ENCODE measurements around the gene RNASEH1.

Gene RNASEH1, protein sequence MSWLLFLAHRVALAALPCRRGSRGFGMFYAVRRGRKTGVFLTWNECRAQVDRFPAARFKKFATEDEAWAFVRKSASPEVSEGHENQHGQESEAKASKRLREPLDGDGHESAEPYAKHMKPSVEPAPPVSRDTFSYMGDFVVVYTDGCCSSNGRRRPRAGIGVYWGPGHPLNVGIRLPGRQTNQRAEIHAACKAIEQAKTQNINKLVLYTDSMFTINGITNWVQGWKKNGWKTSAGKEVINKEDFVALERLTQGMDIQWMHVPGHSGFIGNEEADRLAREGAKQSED

DNA sequence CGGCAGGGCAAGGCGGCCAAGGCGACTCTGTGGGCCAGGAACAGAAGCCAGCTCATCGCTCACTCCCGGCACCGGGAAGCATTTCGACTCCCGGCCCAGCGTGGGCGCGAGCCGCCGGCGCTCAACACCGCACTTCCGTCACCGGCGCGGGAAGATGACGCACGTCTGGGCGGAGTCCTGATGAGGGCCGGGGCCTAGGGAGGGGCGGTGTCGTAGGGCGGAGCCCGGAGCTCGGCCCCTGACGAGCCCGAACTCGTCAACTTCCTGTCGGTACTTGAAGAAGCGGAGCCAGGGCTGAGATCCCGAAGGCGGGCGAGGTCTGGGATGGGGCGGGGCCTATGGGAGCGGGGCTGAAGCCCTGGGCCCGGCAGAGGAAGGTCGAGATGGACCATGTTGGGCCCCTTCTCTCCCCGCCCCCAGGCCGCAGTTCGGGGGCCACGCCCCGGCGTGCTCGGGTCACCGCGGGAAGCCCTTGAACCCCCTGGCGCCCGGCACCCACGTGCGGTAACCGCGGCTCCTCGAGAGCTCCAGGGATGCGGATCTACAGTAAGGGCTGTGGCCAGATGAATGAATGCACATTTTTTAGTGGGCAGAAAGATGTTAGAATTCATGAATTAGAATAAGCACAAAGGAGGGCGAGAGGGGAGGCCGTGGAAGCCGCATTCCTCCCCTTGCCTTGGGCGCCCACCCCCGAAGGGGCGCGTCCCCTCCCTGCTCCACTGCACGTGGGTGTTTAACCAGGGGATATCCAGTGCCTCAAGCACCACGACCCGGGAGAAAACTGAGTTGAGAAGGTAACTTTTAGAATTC is at the start of gene RNASEH1:
TSS of gene RNASEH1 (minus strand) at position 129 of the 810 bp plus-strand sequence. CDS start at position 56, 73 bp downstream.
- Histone ChIP-seq H3K9me3 (ENCODE audit: severe bottlenecking) (no peaks in the 10 kb centered on the region), H3K4me3 (ENCODE audit: severe bottlenecking) (peak within 1 kb of the TSS; percentile 72), H3K27ac (ENCODE audit: poor library complexity, severe bottlenecking) (peak within 1 kb of the TSS; percentile 63), H3K27me3 (ENCODE audit: insufficient read depth, poor library complexity, severe bottlenecking) (no peaks in the 10 kb centered on the region), H3K36me3 (ENCODE audit: low read depth) (peaks cover 50% of the 10 kb centered on the region), H3K4me1 (ENCODE audit: insufficient read depth, poor library complexity, severe bottlenecking) (peaks cover 7% of the 10 kb centered on the region)
- TF ChIP-seq, protein P1, sequence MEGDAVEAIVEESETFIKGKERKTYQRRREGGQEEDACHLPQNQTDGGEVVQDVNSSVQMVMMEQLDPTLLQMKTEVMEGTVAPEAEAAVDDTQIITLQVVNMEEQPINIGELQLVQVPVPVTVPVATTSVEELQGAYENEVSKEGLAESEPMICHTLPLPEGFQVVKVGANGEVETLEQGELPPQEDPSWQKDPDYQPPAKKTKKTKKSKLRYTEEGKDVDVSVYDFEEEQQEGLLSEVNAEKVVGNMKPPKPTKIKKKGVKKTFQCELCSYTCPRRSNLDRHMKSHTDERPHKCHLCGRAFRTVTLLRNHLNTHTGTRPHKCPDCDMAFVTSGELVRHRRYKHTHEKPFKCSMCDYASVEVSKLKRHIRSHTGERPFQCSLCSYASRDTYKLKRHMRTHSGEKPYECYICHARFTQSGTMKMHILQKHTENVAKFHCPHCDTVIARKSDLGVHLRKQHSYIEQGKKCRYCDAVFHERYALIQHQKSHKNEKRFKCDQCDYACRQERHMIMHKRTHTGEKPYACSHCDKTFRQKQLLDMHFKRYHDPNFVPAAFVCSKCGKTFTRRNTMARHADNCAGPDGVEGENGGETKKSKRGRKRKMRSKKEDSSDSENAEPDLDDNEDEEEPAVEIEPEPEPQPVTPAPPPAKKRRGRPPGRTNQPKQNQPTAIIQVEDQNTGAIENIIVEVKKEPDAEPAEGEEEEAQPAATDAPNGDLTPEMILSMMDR (IDR thresholded peaks at IDR 0.05; ENCODE audit: poor library complexity, severe bottlenecking), result no peak
- ATAC-seq (ENCODE audit: low read depth), result peak; percentile 97
- peak; percentile 98 for DNase-seq (ENCODE audit: low spot score)

- H3K4me1 ChIP-seq (ENCODE audit: insufficient read depth, poor library complexity, severe bottlenecking), result no peaks in the 10 kb centered on the region
- no peaks in the 10 kb centered on the region for H3K36me3 ChIP-seq (ENCODE audit: low read depth)
- no peak overlapping the region for H3K27ac ChIP-seq (ENCODE audit: poor library complexity, severe bottlenecking)
- DNase-seq (ENCODE audit: low spot score) (no peak), ATAC-seq (ENCODE audit: low read depth) (no peak)
- H3K27me3 ChIP-seq (ENCODE audit: insufficient read depth, poor library complexity, severe bottlenecking), result no peaks in the 10 kb centered on the region
- TF ChIP-seq, protein P1 (IDR thresholded peaks at IDR 0.05; ENCODE audit: poor library complexity, severe bottlenecking), result no peak
- no peaks in the 10 kb centered on the region for H3K9me3 ChIP-seq (ENCODE audit: severe bottlenecking)
- no peak overlapping the region for H3K4me3 ChIP-seq (ENCODE audit: severe bottlenecking)
Measured at GRCh38 chr2:3606370-3607201, 48.5 kb upstream of the RNASEH1 start.

GRCh38 chr2:3606028-3606369 is 47.9 kb upstream of the RNASEH1 start:
- Histone ChIP-seq H3K4me3 (ENCODE audit: severe bottlenecking) (no peak overlapping the region), H3K9me3 (ENCODE audit: severe bottlenecking) (no peaks in the 10 kb centered on the region), H3K4me1 (ENCODE audit: insufficient read depth, poor library complexity, severe bottlenecking) (no peaks in the 10 kb centered on the region), H3K27ac (ENCODE audit: poor library complexity, severe bottlenecking) (no peak overlapping the region), H3K27me3 (ENCODE audit: insufficient read depth, poor library complexity, severe bottlenecking) (no peaks in the 10 kb centered on the region), H3K36me3 (ENCODE audit: low read depth) (no peaks in the 10 kb centered on the region)
- no peak for DNase-seq (ENCODE audit: low spot score)
- ATAC-seq (ENCODE audit: low read depth), result no peak
- TF ChIP-seq, protein P1 (IDR thresholded peaks at IDR 0.05; ENCODE audit: poor library complexity, severe bottlenecking), result no peak

DNA sequence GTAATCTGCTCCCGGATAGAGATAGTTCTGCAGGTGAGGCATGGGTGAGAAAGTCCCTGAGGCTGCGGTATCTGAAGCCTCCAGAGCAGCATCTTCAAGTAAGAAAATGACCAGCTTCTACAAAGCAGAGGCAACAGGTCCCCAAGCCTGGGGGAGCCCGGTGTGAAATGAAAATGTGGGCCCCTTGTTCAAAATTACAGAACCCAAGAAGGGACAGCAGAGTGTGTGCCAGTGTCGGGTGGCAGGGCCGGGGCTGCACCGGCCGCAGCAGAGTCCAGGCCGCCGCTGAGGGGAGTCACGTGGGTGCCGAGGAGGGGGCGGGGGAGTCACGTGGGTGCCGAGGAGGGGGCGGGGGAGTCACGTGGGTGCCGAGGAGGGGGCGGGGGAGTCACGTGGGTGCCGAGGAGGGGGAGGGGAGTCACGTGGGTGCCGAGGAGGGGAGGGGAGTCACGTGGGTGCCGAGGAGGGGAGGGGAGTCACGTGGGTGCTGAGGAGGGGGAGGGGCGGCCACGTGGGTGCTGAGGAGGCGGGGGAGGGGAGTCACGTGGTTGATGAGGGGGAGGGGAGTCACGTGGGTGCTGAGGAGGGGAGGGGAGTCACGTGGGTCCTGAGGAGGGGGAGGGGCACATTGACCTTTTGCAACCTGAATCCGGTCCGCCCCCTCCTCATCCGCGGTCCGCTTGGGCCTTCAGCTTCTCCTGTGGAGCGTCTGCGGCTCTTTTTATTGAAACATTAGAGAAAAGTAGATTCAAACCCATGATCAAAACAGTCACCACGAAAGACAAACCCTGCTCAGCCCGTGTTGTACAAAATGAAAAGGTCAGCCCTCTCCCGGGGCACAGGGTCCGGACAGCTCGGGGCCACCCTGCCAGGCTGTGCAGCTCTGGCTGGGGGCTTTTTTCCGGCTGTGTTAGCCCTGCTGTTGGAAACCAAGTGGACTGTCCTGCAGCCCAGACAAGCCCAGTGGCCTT is 47.1 kb upstream of the RNASEH1 start:
- no peaks in the 10 kb centered on the region for H3K4me1 ChIP-seq (ENCODE audit: insufficient read depth, poor library complexity, severe bottlenecking)
- H3K27me3 ChIP-seq (ENCODE audit: insufficient read depth, poor library complexity, severe bottlenecking), result no peaks in the 10 kb centered on the region
- no peaks in the 10 kb centered on the region for H3K9me3 ChIP-seq (ENCODE audit: severe bottlenecking)
- H3K4me3 ChIP-seq (ENCODE audit: severe bottlenecking), result no peak overlapping the region
- no peak overlapping the region for H3K27ac ChIP-seq (ENCODE audit: poor library complexity, severe bottlenecking)
- DNase-seq (ENCODE audit: low spot score), result no peak
- ATAC-seq (ENCODE audit: low read depth), result 0 out of 3 replicates have a peak, but pooled peaks have one; percentile 16
- TF ChIP-seq, protein P1 (IDR thresholded peaks at IDR 0.05; ENCODE audit: poor library complexity, severe bottlenecking), result no peak
- no peaks in the 10 kb centered on the region for H3K36me3 ChIP-seq (ENCODE audit: low read depth)

All from RWPE2 (cell line).